Lower lobe of right lung (tissue), 2 donors: Measurements from ENCODE around the gene SLC25A26. TPM values are rescaled to one million over a fixed set of nuclear protein-coding genes. Genes with fewer than 3 reads are reported as not detected.

Source experiments
- ATAC-seq, 2 donors: fragments of 200-7000 bp; cut with Tn5 transposase; one replicate each; pipeline ENCODE4 v1.9.1; 2020 to 2022; ENCODE audit warnings: mild to moderate bottlenecking in 2 of 2, moderate library complexity in 2 of 2
- DNase-seq: peaks from one replicate; pipeline ENCODE4 v3.0.0-alpha.2; 2020
- H3K27ac ChIP-seq: fragments of 200-600 bp; one replicate; pipeline ENCODE4 v1.8.0; 2022
- H3K27me3 ChIP-seq: fragments of 200-600 bp; one replicate; pipeline ENCODE4 v1.8.0; 2022; ENCODE audit warnings: low read depth
- H3K36me3 ChIP-seq: fragments of 200-600 bp; one replicate; pipeline ENCODE4 v1.8.0; 2022; ENCODE audit warnings: mild to moderate bottlenecking
- H3K4me1 ChIP-seq: fragments of 200-600 bp; one replicate; pipeline ENCODE4 v1.8.0; 2022
- H3K4me3 ChIP-seq: fragments of 200-600 bp; one replicate; pipeline ENCODE4 v1.8.0; 2022; ENCODE audit warnings: mild to moderate bottlenecking
- H3K9me3 ChIP-seq: fragments of 200-600 bp; one replicate; pipeline ENCODE4 v1.8.0; 2022
- CTCF ChIP-seq: fragments of 200-600 bp; IDR thresholded peaks from one replicate; pipeline ENCODE4 v1.8.0; 2022; ENCODE audit warnings: antibody characterized with exemption, mild to moderate bottlenecking
- intact Hi-C: fragments of 100-400 bp; cut with DNase I; formaldehyde crosslinking; loops from one replicate; pipeline ENCODE4 v1.11.0; 2022
- total RNA-seq: library from RNA; stranded (reverse); fragmentation: NEBNext Ultra II Directional; extraction: Animal tissue kit (Norgen Biotek cat#: 25700); gene quantifications from one replicate; pipeline ENCODE4 v1.2.1, GENCODE V29; 2021
- donor health status: DM: no; HTN: yes; CAD: no; lungs with severe emphysema.

Gene SLC25A26
- total RNA-seq, 1 donor from 2014 or later: 18.8 TPM

- no peak for DNase-seq
Measured at GRCh38 chr3:66401675-66402491, 181.1 kb downstream of the SLC25A26 start.

GRCh38 chr3:66402596-66403290 is 181.9 kb downstream of the SLC25A26 start:
- H3K27ac ChIP-seq: no peak overlapping the region
- ATAC-seq (peak in 1 of 2 donors; percentile 40), DNase-seq (no peak)
- intact Hi-C loops: loop anchor here (10.0 kb wide), 1 partner anchor 412 kb away; no protein-coding TSS in a partner anchor
- H3K4me1 ChIP-seq: no peaks in the 10 kb centered on the region
- H3K4me3 ChIP-seq: no peak overlapping the region
- peaks cover 78% of the 10 kb centered on the region for H3K36me3 ChIP-seq
- H3K9me3 ChIP-seq: no peaks in the 10 kb centered on the region
- no peak for TF ChIP-seq CTCF
- H3K27me3 ChIP-seq: no peaks in the 10 kb centered on the region

More at GRCh38 chr3:66401675-66402491, 181.1 kb downstream of the SLC25A26 start:
- no peaks in the 10 kb centered on the region for H3K27me3 ChIP-seq
- H3K4me1 ChIP-seq: no peaks in the 10 kb centered on the region
- ATAC-seq: no peak
- H3K36me3 ChIP-seq: peaks cover 82% of the 10 kb centered on the region
- no peak overlapping the region for H3K4me3 ChIP-seq
- no peak overlapping the region for H3K27ac ChIP-seq
- intact Hi-C loops: loop anchor here (10.0 kb wide), 1 partner anchor 413 kb away; no protein-coding TSS in a partner anchor
- no peak for TF ChIP-seq CTCF
- no peaks in the 10 kb centered on the region for H3K9me3 ChIP-seq

GRCh38 chr3:66403323-66403990 is 182.7 kb downstream of the SLC25A26 start:
- H3K36me3 ChIP-seq: peaks cover 77% of the 10 kb centered on the region
- no peak for ATAC-seq
- TF ChIP-seq CTCF: no peak
- no peak for DNase-seq
- H3K27ac ChIP-seq: no peak overlapping the region
- no peaks in the 10 kb centered on the region for H3K4me1 ChIP-seq
- no peaks in the 10 kb centered on the region for H3K27me3 ChIP-seq
- H3K9me3 ChIP-seq: no peaks in the 10 kb centered on the region
- no peak overlapping the region for H3K4me3 ChIP-seq
- intact Hi-C loops: loop anchor here (10.0 kb wide), 1 partner anchor 411 kb away; no protein-coding TSS in a partner anchor

GRCh38 chr3:66404197-66404596 is 183.4 kb downstream of the SLC25A26 start:
- no peaks in the 10 kb centered on the region for H3K9me3 ChIP-seq
- H3K27me3 ChIP-seq: no peaks in the 10 kb centered on the region
- ATAC-seq (no peak), DNase-seq (no peak)
- no peak overlapping the region for H3K4me3 ChIP-seq
- H3K4me1 ChIP-seq: no peaks in the 10 kb centered on the region
- intact Hi-C loops: loop anchor here (10.0 kb wide), 1 partner anchor 411 kb away; no protein-coding TSS in a partner anchor
- no peak overlapping the region for H3K27ac ChIP-seq
- TF ChIP-seq CTCF: no peak
- H3K36me3 ChIP-seq: peaks cover 73% of the 10 kb centered on the region
